K562 (cell line): Measurements from ENCODE around the gene ABLIM1. TPM values are rescaled to one million over a fixed set of nuclear protein-coding genes. Genes with fewer than 3 reads are reported as not detected.

Experiments
- ATAC-seq: fragments of 200-7000 bp; cut with Tn5 transposase; 3 replicates; pipeline ENCODE4 v1.9.1; 2020; ENCODE audit warnings: moderate library complexity
- Bru-seq: library from RNA; stranded (reverse); fragments of 400-500 nt; gene quantifications from one replicate; lab custom pipeline; 2021; lab: Mats Ljungman, UMichigan
- BruChase-seq, 2 experiments: library from RNA; stranded (reverse); fragments of 400-500 nt; gene quantifications; one replicate each; lab custom pipeline; 2021; lab: Mats Ljungman, UMichigan
- BruUV-seq: library from RNA; stranded (reverse); fragments of 400-500 nt; replicated peaks from 2 replicates; lab custom pipeline; 2021; lab: Mats Ljungman, UMichigan
- CTCF ChIA-PET: fragments of 300-600 bp; formaldehyde crosslinking; extraction: SDS; loops from one replicate; lab custom pipeline; 2021; ENCODE audit warnings: low intra/inter-chr PET ratio; lab: Yijun Ruan, JAX
- POLR2A ChIA-PET: fragments of 300-600, 350-650 bp; sonication (Branson Sonifier 250); formaldehyde crosslinking; extraction: SDS; loops from one replicate; lab custom pipeline; 2021; ENCODE audit warnings: antibody characterized with exemption, inconsistent platforms; lab: Yijun Ruan, JAX
- DNase-seq, 4 experiments: peaks; one replicate each; pipeline versions ENCODE4 v3.0.0 to v3.0.0-alpha.2; 2011 to 2018; ENCODE audit warnings: low spot score in 3 of 4, mixed read lengths in 3 of 4; ENCODE audit errors: extremely low read depth in 1 of 4
- FAIRE-seq: peaks from 2 replicates; lab custom pipeline; 2011; peaks lifted over from hg19 to GRCh38; lab: Jason Lieb, UNC
- H2AFZ ChIP-seq: 2 replicates; pipeline ENCODE4 v1.6.0; 2011; ENCODE audit warnings: low read depth, low read length, control low read depth, inconsistent platforms
- H3K27ac ChIP-seq: fragments of 200-600 bp; 3 replicates; pipeline ENCODE4 v1.8.0; 2011; ENCODE audit warnings: low read depth, mild to moderate bottlenecking, control low read depth, inconsistent platforms, low read length, moderate library complexity, mixed read lengths; ENCODE audit errors: extremely low read depth
- H3K27me3 ChIP-seq, 2 experiments: fragments of 300-600 bp in 1 of 2; 2 replicates in 1 of 2; 3 replicates in 1 of 2; pipeline versions ENCODE4 v1.6.0 to v1.8.0; 2011; ENCODE audit warnings: inconsistent platforms in 2 of 2, low read length in 2 of 2, mild to moderate bottlenecking in 1 of 2, mixed read lengths in 1 of 2, moderate library complexity in 1 of 2; ENCODE audit not compliant: control insufficient read depth in 2 of 2, insufficient read depth in 2 of 2
- H3K36me3 ChIP-seq: fragments of 300-600 bp; 3 replicates; pipeline ENCODE4 v1.8.0; 2011; ENCODE audit warnings: mild to moderate bottlenecking, low read length, inconsistent platforms; ENCODE audit not compliant: control insufficient read depth, insufficient read depth
- H3K4me1 ChIP-seq, 2 experiments: fragments of 200-600 bp in 1 of 2; replicated peaks in 1 of 2; 2 replicates in 1 of 2; 3 replicates in 1 of 2; pipeline versions ENCODE4 v1.5.1 to v1.8.0; 2011; ENCODE audit warnings: inconsistent platforms in 2 of 2, low read length in 2 of 2, mild to moderate bottlenecking in 1 of 2, mixed read lengths in 1 of 2, moderate library complexity in 1 of 2; ENCODE audit not compliant: control insufficient read depth in 2 of 2, insufficient read depth in 2 of 2
- H3K4me2 ChIP-seq: 2 replicates; pipeline ENCODE4 v1.6.1; 2011; ENCODE audit warnings: low read length, control low read depth, inconsistent platforms, mixed read lengths; ENCODE audit not compliant: insufficient read depth
- H3K4me3 ChIP-seq: fragments of 200-600 bp; sonication (generic), shearing (Covaris generic); 2 replicates; pipeline ENCODE4 v1.5.1; 2016; ENCODE audit warnings: control low read depth, inconsistent platforms
- H3K79me2 ChIP-seq: fragments of 200-600 bp; 3 replicates; pipeline ENCODE4 v1.8.0; 2011; ENCODE audit warnings: low read length, inconsistent platforms; ENCODE audit not compliant: control insufficient read depth, insufficient read depth
- H3K9ac ChIP-seq, 2 experiments: 2 replicates each; pipeline versions ENCODE4 v1.6.0 to v1.6.1; 2011; ENCODE audit warnings: low read depth in 2 of 2, low read length in 2 of 2, control low read depth in 1 of 2, inconsistent platforms in 1 of 2, mild to moderate bottlenecking in 1 of 2, mixed read lengths in 1 of 2; ENCODE audit not compliant: insufficient read depth in 1 of 2
- H3K9me1 ChIP-seq: one replicate; pipeline ENCODE4 v1.6.0; 2011; ENCODE audit warnings: inconsistent platforms, mild to moderate bottlenecking, low read length, moderate library complexity; ENCODE audit not compliant: control insufficient read depth, insufficient read depth
- H3K9me3 ChIP-seq: replicated peaks from 2 replicates; pipeline ENCODE4 v1.5.1; 2011; ENCODE audit warnings: low read depth, low read length, inconsistent platforms; ENCODE audit not compliant: control insufficient read depth, insufficient read depth
- H4K20me1 ChIP-seq: replicated peaks from 2 replicates; pipeline ENCODE4 v1.6.1; 2011; ENCODE audit warnings: low read length, inconsistent platforms, mixed read lengths; ENCODE audit not compliant: control insufficient read depth, insufficient read depth
- BDP1 ChIP-seq: IDR thresholded peaks from 3 replicates; pipeline ENCODE4 v1.6.1; 2011; ENCODE audit not compliant: insufficient read length, insufficient read depth
- CCNT2 ChIP-seq: IDR thresholded peaks from 2 replicates; pipeline ENCODE4 v1.6.1; 2011; ENCODE audit warnings: borderline replicate concordance, low read depth, mild to moderate bottlenecking, moderate library complexity, mixed read lengths, low read length; ENCODE audit not compliant: insufficient read length; ENCODE audit errors: extremely low read depth
- ETV1 ChIP-seq: fragments of 450-650 bp; conservative IDR thresholded peaks from 2 replicates; pipeline ENCODE4 v1.6.1; 2016; ENCODE audit warnings: missing genetic modification characterization, control low read depth, low read depth, missing compliant biosample characterization
- FUS ChIP-seq: fragments of 200-400 bp; formaldehyde crosslinking; optimal IDR thresholded peaks from 2 replicates; pipeline ENCODE3; 2017; ENCODE audit warnings: low read depth, low read length
- KLF13 ChIP-seq: fragments of 450-650 bp; IDR thresholded peaks from 2 replicates; pipeline ENCODE4 v1.6.1; 2016; ENCODE audit warnings: missing genetic modification characterization, low read depth, mild to moderate bottlenecking, missing compliant biosample characterization, moderate library complexity, borderline replicate concordance
- MYC ChIP-seq, 2 experiments: fragments of 250-450 bp in 1 of 2; sonication (Bioruptor Pico) in 1 of 2; IDR thresholded peaks; 2 replicates each; pipeline versions ENCODE4 v1.5.1 to v1.6.1; 2012 to 2021; ENCODE audit warnings: low read depth in 2 of 2, borderline replicate concordance in 1 of 2, improper control_type of control experiment in 1 of 2, low read length in 1 of 2, mild to moderate bottlenecking in 1 of 2, moderate library complexity in 1 of 2
- NFE2 ChIP-seq: IDR thresholded peaks from 2 replicates; pipeline ENCODE4 v1.6.1; 2014; ENCODE audit warnings: antibody characterized with exemption, low read depth
- PRPF4 ChIP-seq: fragments of 200-400 bp; formaldehyde crosslinking; IDR thresholded peaks from one replicate; pipeline ENCODE4 v1.6.1; 2017; ENCODE audit warnings: low read length, low read depth, mild to moderate bottlenecking; ENCODE audit not compliant: insufficient read depth, poor library complexity, severe bottlenecking
- RUNX1 ChIP-seq: sonication (generic); IDR thresholded peaks from 2 replicates; pipeline ENCODE4 v1.6.1; 2016; ENCODE audit warnings: antibody characterized with exemption, low read depth
- XRCC5 ChIP-seq: fragments of 200-400 bp; formaldehyde crosslinking; IDR thresholded peaks from 2 replicates; pipeline ENCODE4 v1.6.1; 2017; ENCODE audit warnings: low read depth, mild to moderate bottlenecking, low read length
- ZBTB1 ChIP-seq: sonication (generic); formaldehyde crosslinking; IDR thresholded peaks from 2 replicates; pipeline ENCODE4 v1.8.1; 2023; ENCODE audit warnings: missing genetic modification reagents, low read depth, mild to moderate bottlenecking, borderline replicate concordance
- ZNF239 ChIP-seq: fragments of 250-450 bp; sonication (Bioruptor Pico); IDR thresholded peaks from 2 replicates; pipeline ENCODE4 v1.4.0; 2020; ENCODE audit warnings: mild to moderate bottlenecking
- WGBS: fragments of 100-300 bp; shearing (Covaris generic); methylation state at CpG from one replicate; pipeline ENCODE4 v1.1.6; 2016; ENCODE audit warnings: low coverage, mixed read lengths; ENCODE audit not compliant: insufficient coverage; ENCODE audit errors: missing lambda C conversion rate; 5-methylcytosine and 5-hydroxymethylcytosine counted together
- in situ Hi-C: fragments of 300-500 bp; cut with MboI; formaldehyde crosslinking; loops from 4 replicates; pipeline ENCODE4 v1.15.0; 2018; ENCODE audit warnings: inconsistent platforms, mixed read lengths
- intact Hi-C: fragments of 100-400 bp; cut with micrococcal nuclease; formaldehyde crosslinking; loops from 2 replicates; pipeline ENCODE4 v1.14.2; 2022
- long read RNA-seq, 3 experiments: library from polyadenylated mRNA in 2 of 3; library from RNA in 1 of 3; unstranded in 2 of 3; stranded (forward) in 1 of 3; transcript quantifications; one replicate each; pipeline ENCODE4 v2.0.0, GENCODE V29; 2019 to 2022
- polyA minus RNA-seq, 3 experiments: library from RNA; depleted of rRNA, polyadenylated mRNA; stranded (reverse); fragments of >200 nt; gene quantifications; 2 replicates each; pipeline ENCODE4 v1.2.3, GENCODE V29; 2011
- polyA plus RNA-seq, 8 experiments: library from polyadenylated mRNA; depleted of rRNA in 4 of 8; stranded (reverse) in 5 of 8; unstranded in 3 of 8; fragments of >200 nt; fragmentation: Nextera tagmentation in 2 of 8; fragmentation: Illumina TruSeq in 1 of 8; extraction: Ambion mirVana in 2 of 8; extraction: Trizol in 1 of 8; gene quantifications; 2 replicates each; pipeline versions ENCODE4 v1.2.1 to v1.2.3, GENCODE V29; 2011 to 2014; ENCODE audit warnings: inconsistent platforms in 1 of 8, missing spikeins in 1 of 8
- total RNA-seq, 7 experiments: library from RNA; depleted of rRNA in 6 of 7; stranded (reverse); fragments of >200 nt in 6 of 7; fragmentation: Illumina TruSeq in 2 of 7; extraction: Trizol in 2 of 7; gene quantifications; 2 replicates each; pipeline versions ENCODE4 v1.2.1 to v1.2.3, GENCODE V29; 2011 to 2021; ENCODE audit warnings: low replicate concordance in 1 of 7
- TF ChIP-seq, protein P1 (sequence below): fragments of 150-350 bp; IDR thresholded peaks from 2 replicates; pipeline ENCODE4 v1.6.1; 2014; ENCODE audit warnings: low read depth, mild to moderate bottlenecking, low read length, borderline replicate concordance
- TF ChIP-seq, protein P2 (sequence below), 2 experiments: fragments of 250-450 bp in 1 of 2; fragments of 450-650 bp in 1 of 2; sonication (Bioruptor Pico) in 1 of 2; IDR thresholded peaks; 2 replicates each; pipeline versions ENCODE4 v1.6.1 to v1.8.0; 2016 to 2021; ENCODE audit warnings: mild to moderate bottlenecking in 2 of 2, moderate library complexity in 2 of 2, missing compliant biosample characterization in 1 of 2, missing genetic modification characterization in 1 of 2

ABLIM1 gene
- 0.23 and 0.69 TPM in 2 replicates for total RNA-seq (2011; cell fraction: chromatin; rRNA removed; ENCODE audit: low replicate concordance)
- 0.50 and 1.2 TPM in 2 replicates for total RNA-seq (2011; cell fraction: nucleolus; rRNA removed)
- 0.69 and 0.73 TPM in 2 replicates for total RNA-seq (2011; cell fraction: nucleoplasm; rRNA removed)
- total RNA-seq (2014; rRNA removed) = under 0.01 TPM in 1 of 2 replicates, not detected in the other
- total RNA-seq (2014; rRNA removed; fragmentation: Illumina TruSeq; extraction: Trizol) = not detected in 2 replicates
- total RNA-seq (2015; rRNA removed; fragmentation: Illumina TruSeq; extraction: Trizol) = not detected in 2 replicates
- total RNA-seq (2021) = 0.49 and 0.81 TPM in 2 replicates
- 0.05 and 0.14 TPM in 2 replicates for polyA plus RNA-seq (2011; rRNA removed)
- 0.03 TPM in 1 of 2 replicates, not detected in the other for polyA plus RNA-seq (2011; cell fraction: cytosol; rRNA removed)
- polyA plus RNA-seq (2011; cell fraction: nucleus; rRNA removed) = 0.21 TPM in 1 of 2 replicates, not detected in the other
- polyA plus RNA-seq (2012) = 0.01 and 0.05 TPM in 2 replicates
- polyA plus RNA-seq (2014; fragmentation: Illumina TruSeq; extraction: Trizol) = not detected in 2 replicates
- polyA plus RNA-seq (2014; fragmentation: Nextera tagmentation; extraction: Ambion mirVana) = not detected
- polyA plus RNA-seq (2014; rRNA removed) = 0.03 and 0.07 TPM in 2 replicates
- 0.03 and 0.11 TPM in 2 replicates for polyA minus RNA-seq (2011; rRNA and poly(A)+ RNA removed)
- 0.10 and 0.82 TPM in 2 replicates for polyA minus RNA-seq (2011; cell fraction: cytosol; rRNA and poly(A)+ RNA removed)
- polyA minus RNA-seq (2011; cell fraction: nucleus; rRNA and poly(A)+ RNA removed) = 0.27 TPM in 1 of 2 replicates, not detected in the other
- Bru-seq, nascent RNA = percentile 6 among the genes with signal in this experiment
- BruChase-seq, experiment 1, labeled RNA remaining after a 2-hour chase = percentile 7 among the genes with signal in this experiment
- percentile 9 among the genes with signal in this experiment for BruChase-seq, experiment 2, labeled RNA remaining after a 6-hour chase
- long read RNA-seq, experiment 1 = 0 reads
- long read RNA-seq, experiment 2 = 0 reads
- long read RNA-seq, experiment 3, partial matches to known transcripts = 1 of 1 reads
- long read RNA-seq, experiment 3, other reads (novel, unspliced or antisense) = 0 of 1 reads

DNA sequence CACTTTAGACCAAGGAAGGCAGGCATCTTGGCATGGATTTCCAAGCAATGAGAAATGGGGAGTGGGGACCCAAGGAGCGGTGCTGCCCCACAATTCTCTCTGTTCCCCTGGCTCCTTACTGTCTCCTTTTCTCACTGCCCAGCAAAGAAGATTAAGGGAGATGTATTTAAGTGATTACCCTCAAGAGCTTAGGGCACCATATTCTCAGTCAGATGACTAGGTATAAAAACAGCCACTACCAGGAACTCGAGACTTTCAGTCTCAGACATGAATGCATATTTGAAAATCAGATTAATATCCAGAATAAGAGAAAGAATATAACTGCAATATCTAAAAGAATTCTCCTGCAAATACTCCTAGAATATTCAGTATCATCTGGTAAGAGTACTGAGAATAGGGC is at the start of gene ABLIM1:
Gene ABLIM1, minus strand, starts transcription at position 101 of the 400 bp plus-strand sequence. Its CDS starts 75 bp downstream, at position 26.
- H3K9me3 ChIP-seq = no peaks in the 10 kb centered on the region
- ATAC-seq (no peak), DNase-seq (no peak), FAIRE-seq (no peak)
- H3K9ac ChIP-seq = no peak within 1 kb of the TSS
- no peak within 1 kb of the TSS for H3K4me2 ChIP-seq
- no peaks in the 10 kb centered on the region for H3K27me3 ChIP-seq
- H3K36me3 ChIP-seq = no peaks in the 10 kb centered on the region
- H3K4me3 ChIP-seq = no peak within 1 kb of the TSS
- intact Hi-C loops = no loop called here
- no peaks in the 10 kb centered on the region for H3K9me1 ChIP-seq
- BruUV-seq = no TSS peak
- H3K4me1 ChIP-seq = no peaks in the 10 kb centered on the region
- 0% methylated on average over 1 of the region's 2 CpGs for WGBS
- H4K20me1 ChIP-seq = no peaks in the 10 kb centered on the region
- ChIA-PET CTCF (no interaction called here), POLR2A (no interaction called here)
- no peak within 1 kb of the TSS for H3K27ac ChIP-seq
- no peaks in the 10 kb centered on the region for H3K79me2 ChIP-seq
- in situ Hi-C loops = no loop called here
- no peak within 1 kb of the TSS for H2AFZ ChIP-seq
- TF ChIP-seq CCNT2 = no peak
- no peak for TF ChIP-seq RUNX1
- no peak for TF ChIP-seq ETV1 (tag)
- no peak for TF ChIP-seq MYC (IDR thresholded peaks at IDR 0.05; ENCODE audit: low read depth, low read length)
- TF ChIP-seq MYC (CRISPR knock-in tag; IDR thresholded peaks at IDR 0.05; ENCODE audit: borderline replicate concordance, low read depth) = no peak
- no peak for TF ChIP-seq KLF13
- no peak for TF ChIP-seq FUS
- no peak for TF ChIP-seq BDP1
- TF ChIP-seq ZBTB1 = no peak
- no peak for TF ChIP-seq ZNF239 (CRISPR knock-in tag)
- TF ChIP-seq, protein P1, sequence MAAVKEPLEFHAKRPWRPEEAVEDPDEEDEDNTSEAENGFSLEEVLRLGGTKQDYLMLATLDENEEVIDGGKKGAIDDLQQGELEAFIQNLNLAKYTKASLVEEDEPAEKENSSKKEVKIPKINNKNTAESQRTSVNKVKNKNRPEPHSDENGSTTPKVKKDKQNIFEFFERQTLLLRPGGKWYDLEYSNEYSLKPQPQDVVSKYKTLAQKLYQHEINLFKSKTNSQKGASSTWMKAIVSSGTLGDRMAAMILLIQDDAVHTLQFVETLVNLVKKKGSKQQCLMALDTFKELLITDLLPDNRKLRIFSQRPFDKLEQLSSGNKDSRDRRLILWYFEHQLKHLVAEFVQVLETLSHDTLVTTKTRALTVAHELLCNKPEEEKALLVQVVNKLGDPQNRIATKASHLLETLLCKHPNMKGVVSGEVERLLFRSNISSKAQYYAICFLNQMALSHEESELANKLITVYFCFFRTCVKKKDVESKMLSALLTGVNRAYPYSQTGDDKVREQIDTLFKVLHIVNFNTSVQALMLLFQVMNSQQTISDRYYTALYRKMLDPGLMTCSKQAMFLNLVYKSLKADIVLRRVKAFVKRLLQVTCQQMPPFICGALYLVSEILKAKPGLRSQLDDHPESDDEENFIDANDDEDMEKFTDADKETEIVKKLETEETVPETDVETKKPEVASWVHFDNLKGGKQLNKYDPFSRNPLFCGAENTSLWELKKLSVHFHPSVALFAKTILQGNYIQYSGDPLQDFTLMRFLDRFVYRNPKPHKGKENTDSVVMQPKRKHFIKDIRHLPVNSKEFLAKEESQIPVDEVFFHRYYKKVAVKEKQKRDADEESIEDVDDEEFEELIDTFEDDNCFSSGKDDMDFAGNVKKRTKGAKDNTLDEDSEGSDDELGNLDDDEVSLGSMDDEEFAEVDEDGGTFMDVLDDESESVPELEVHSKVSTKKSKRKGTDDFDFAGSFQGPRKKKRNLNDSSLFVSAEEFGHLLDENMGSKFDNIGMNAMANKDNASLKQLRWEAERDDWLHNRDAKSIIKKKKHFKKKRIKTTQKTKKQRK = no peak
- no peak for TF ChIP-seq NFE2
- no peak for TF ChIP-seq XRCC5
- TF ChIP-seq, protein P2, sequence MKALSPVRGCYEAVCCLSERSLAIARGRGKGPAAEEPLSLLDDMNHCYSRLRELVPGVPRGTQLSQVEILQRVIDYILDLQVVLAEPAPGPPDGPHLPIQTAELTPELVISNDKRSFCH (CRISPR knock-in tag; IDR thresholded peaks at IDR 0.05) = no peak
- TF ChIP-seq, protein P2 (tag; IDR thresholded peaks at IDR 0.05) = no peak
- no peak for TF ChIP-seq PRPF4
